ENCODE measurements around the gene MBD5. TPM values are rescaled to one million over a fixed set of nuclear protein-coding genes. Genes with fewer than 3 reads are reported as not detected.

MBD5 gene
- polyA plus RNA-seq, 1 donor (not counting 4 experiments of a cell fraction or from before 2014, with no cell fraction given), result 20.1 TPM

DNA sequence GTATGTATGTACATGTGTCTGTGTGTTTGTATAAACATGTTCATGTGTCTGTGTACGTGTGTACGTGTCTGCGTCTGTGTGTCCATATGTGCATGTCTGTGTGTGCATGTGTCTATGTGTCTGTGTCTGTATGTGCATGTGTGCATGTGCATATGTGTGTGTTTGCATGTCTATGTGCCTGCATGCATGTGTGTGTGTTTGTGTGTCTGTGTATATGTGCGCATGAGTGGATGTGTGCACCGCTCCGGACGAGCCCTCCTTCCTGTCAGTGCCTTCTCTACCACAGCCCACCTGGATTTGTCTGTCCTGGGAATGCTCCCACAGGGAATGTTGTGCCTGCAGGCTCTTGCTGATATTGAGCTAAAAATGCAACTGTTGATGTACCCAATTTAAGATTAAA, 510.3 kb downstream of the MBD5 start:
- H3K79me2 ChIP-seq (ENCODE audit: control insufficient read depth, insufficient read depth, low read length), result no peaks in the 10 kb centered on the region
- H3K4me1 ChIP-seq (ENCODE audit: control insufficient read depth, extremely low read depth, insufficient read depth, low read length), result no peaks in the 10 kb centered on the region
- H3K27me3 ChIP-seq (ENCODE audit: control insufficient read depth, extremely low read depth, insufficient read depth, low read length), result peaks cover 2% of the 10 kb centered on the region
- no peaks in the 10 kb centered on the region for H3K9me1 ChIP-seq (ENCODE audit: control insufficient read depth, extremely low read depth, insufficient read depth, low read length)
- FAIRE-seq (no peak), DNase-seq (ENCODE audit: low read depth, low spot score) (no peak)
- no peak overlapping the region for H3K9ac ChIP-seq (ENCODE audit: control insufficient read depth, extremely low read depth, insufficient read depth, low read length)
- no peak overlapping the region for H3K27ac ChIP-seq (ENCODE audit: control insufficient read depth, insufficient read depth, low read length)
- dilution Hi-C loops (cut with MboI; ENCODE audit: extremely low pct_ligation_motif_present, low sequenced_read_pairs), result no loop called here
- no peak overlapping the region for H3K4me3 ChIP-seq (ENCODE audit: control insufficient read depth in 2 of 3, extremely low read depth in 1 of 3, insufficient read depth in 2 of 3, low read depth in 1 of 3, low read length in 3 of 3)
- H3K4me2 ChIP-seq (ENCODE audit: control insufficient read depth, extremely low read depth, insufficient read depth, low read depth, low read length), result no peak overlapping the region
- TF ChIP-seq, protein P1, sequence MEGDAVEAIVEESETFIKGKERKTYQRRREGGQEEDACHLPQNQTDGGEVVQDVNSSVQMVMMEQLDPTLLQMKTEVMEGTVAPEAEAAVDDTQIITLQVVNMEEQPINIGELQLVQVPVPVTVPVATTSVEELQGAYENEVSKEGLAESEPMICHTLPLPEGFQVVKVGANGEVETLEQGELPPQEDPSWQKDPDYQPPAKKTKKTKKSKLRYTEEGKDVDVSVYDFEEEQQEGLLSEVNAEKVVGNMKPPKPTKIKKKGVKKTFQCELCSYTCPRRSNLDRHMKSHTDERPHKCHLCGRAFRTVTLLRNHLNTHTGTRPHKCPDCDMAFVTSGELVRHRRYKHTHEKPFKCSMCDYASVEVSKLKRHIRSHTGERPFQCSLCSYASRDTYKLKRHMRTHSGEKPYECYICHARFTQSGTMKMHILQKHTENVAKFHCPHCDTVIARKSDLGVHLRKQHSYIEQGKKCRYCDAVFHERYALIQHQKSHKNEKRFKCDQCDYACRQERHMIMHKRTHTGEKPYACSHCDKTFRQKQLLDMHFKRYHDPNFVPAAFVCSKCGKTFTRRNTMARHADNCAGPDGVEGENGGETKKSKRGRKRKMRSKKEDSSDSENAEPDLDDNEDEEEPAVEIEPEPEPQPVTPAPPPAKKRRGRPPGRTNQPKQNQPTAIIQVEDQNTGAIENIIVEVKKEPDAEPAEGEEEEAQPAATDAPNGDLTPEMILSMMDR (optimal IDR thresholded peaks at IDR 0.05 in 1 of 3, IDR thresholded peaks at IDR 0.05 in 1 of 3, conservative IDR thresholded peaks at IDR 0.05 in 1 of 3; ENCODE audit: extremely low read depth in 1 of 3, insufficient read depth in 2 of 3, low read length in 3 of 3), result no peak
- TF ChIP-seq EZH2 (IDR thresholded peaks at IDR 0.05; ENCODE audit: low read length), result no peak
- H3K9me3 ChIP-seq (ENCODE audit: control insufficient read depth, low read depth, low read length), result no peaks in the 10 kb centered on the region
- H3K36me3 ChIP-seq (ENCODE audit: control insufficient read depth in 2 of 2, extremely low read depth in 1 of 2, insufficient read depth in 2 of 2, low read length in 2 of 2), result no peaks in the 10 kb centered on the region
- no peaks in the 10 kb centered on the region for H4K20me1 ChIP-seq (ENCODE audit: control insufficient read depth, extremely low read depth, insufficient read depth, low read length)
- no peak overlapping the region for H2AFZ ChIP-seq (ENCODE audit: control insufficient read depth, low read length)

DNA sequence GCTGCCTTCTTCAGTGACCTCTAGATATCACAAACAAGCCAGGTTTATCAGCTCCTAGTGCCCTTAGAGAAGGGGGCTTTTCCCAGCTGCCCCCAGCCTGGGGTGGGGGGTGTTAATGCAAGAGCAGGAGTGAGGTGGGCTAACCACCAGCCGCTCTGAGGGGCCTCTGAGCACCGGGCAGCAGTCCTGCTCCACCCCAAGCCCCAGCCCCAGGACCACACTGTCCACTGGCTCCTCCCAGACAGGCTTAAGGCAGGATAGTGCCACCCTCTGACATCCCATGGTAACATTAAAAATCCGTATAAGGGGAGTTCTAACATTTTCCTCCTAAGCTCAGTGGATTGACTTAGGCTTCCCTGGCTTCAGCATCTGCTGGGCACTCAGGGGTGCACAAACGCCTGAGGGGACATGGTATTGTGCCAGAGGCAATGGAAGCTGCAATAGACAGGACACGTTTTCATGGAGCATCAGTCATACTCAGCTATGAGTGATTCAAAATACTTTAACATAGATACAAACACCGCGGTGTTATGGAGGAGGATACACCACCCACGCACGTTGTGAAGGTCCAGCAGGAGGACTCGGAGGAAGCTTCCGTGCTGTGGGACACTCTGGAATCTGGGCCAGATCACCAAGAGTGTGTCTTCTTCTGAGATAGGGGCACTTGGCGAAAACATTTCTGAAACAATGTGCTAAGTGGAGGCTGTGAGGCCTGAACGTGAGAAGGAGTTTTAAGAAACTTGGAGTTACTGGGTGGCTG, 511.0 kb downstream of the MBD5 start:
- H3K9me1 ChIP-seq (ENCODE audit: control insufficient read depth, extremely low read depth, insufficient read depth, low read length), result no peaks in the 10 kb centered on the region
- dilution Hi-C loops (cut with MboI; ENCODE audit: extremely low pct_ligation_motif_present, low sequenced_read_pairs), result no loop called here
- H3K4me3 ChIP-seq (ENCODE audit: control insufficient read depth in 2 of 3, extremely low read depth in 1 of 3, insufficient read depth in 2 of 3, low read depth in 1 of 3, low read length in 3 of 3), result no peak overlapping the region
- H3K27me3 ChIP-seq (ENCODE audit: control insufficient read depth, extremely low read depth, insufficient read depth, low read length), result no peaks in the 10 kb centered on the region
- no peaks in the 10 kb centered on the region for H3K36me3 ChIP-seq (ENCODE audit: control insufficient read depth in 2 of 2, extremely low read depth in 1 of 2, insufficient read depth in 2 of 2, low read length in 2 of 2)
- H3K4me2 ChIP-seq (ENCODE audit: control insufficient read depth, extremely low read depth, insufficient read depth, low read depth, low read length), result no peak overlapping the region
- TF ChIP-seq EZH2 (IDR thresholded peaks at IDR 0.05; ENCODE audit: low read length), result no peak
- TF ChIP-seq, protein P1 (optimal IDR thresholded peaks at IDR 0.05 in 1 of 3, IDR thresholded peaks at IDR 0.05 in 1 of 3, conservative IDR thresholded peaks at IDR 0.05 in 1 of 3; ENCODE audit: extremely low read depth in 1 of 3, insufficient read depth in 2 of 3, low read length in 3 of 3), result no peak
- no peaks in the 10 kb centered on the region for H3K79me2 ChIP-seq (ENCODE audit: control insufficient read depth, insufficient read depth, low read length)
- H3K27ac ChIP-seq (ENCODE audit: control insufficient read depth, insufficient read depth, low read length), result no peak overlapping the region
- H4K20me1 ChIP-seq (ENCODE audit: control insufficient read depth, extremely low read depth, insufficient read depth, low read length), result no peaks in the 10 kb centered on the region
- no peaks in the 10 kb centered on the region for H3K9me3 ChIP-seq (ENCODE audit: control insufficient read depth, low read depth, low read length)
- H3K9ac ChIP-seq (ENCODE audit: control insufficient read depth, extremely low read depth, insufficient read depth, low read length), result no peak overlapping the region
- no peak for FAIRE-seq
- no peak overlapping the region for H2AFZ ChIP-seq (ENCODE audit: control insufficient read depth, low read length)
- DNase-seq (ENCODE audit: low read depth, low spot score), result no peak
- H3K4me1 ChIP-seq (ENCODE audit: control insufficient read depth, extremely low read depth, insufficient read depth, low read length), result no peaks in the 10 kb centered on the region
